GM13977 (cell line): ENCODE measurements around the gene GARIN3.

Experiments used
- DNase-seq: peaks from one replicate; pipeline ENCODE4 v3.0.0; 2012; ENCODE audit warnings: low spot score
- CTCF ChIP-seq: IDR thresholded peaks from 2 replicates; pipeline ENCODE4 v1.5.1; 2012; ENCODE audit warnings: mild to moderate bottlenecking, control low read depth; ENCODE audit not compliant: insufficient read depth; ENCODE audit errors: extremely low read depth, missing control alignments
- in situ Hi-C: fragments of 300-500 bp; cut with MboI; formaldehyde crosslinking; loops from one replicate; pipeline ENCODE4 v1.12.0; 2022; ENCODE audit warnings: low sequenced_read_pairs, low pct_unique_long_range_greater_than_20kb, mixed read lengths, inconsistent platforms; ENCODE audit not compliant: unreplicated experiment

Gene GARIN3

GRCh38 chr5:157113002-157113401 lies 53.1 kb downstream of the GARIN3 start:
- DNase-seq, result no peak
- no peak for TF ChIP-seq CTCF
- in situ Hi-C loops, result no loop called here
